ENCODE measurements around the gene DDX1. TPM values are rescaled to one million over a fixed set of nuclear protein-coding genes. Genes with fewer than 3 reads are reported as not detected.

The DDX1 gene
- total RNA-seq, 3 donors from 2014 or later = 70.7 to 96.7 (median 72.4) TPM

GRCh38 chr2:15596350-15596749 is 4.7 kb downstream of the DDX1 start:
- Histone ChIP-seq H3K36me3 (ENCODE audit: low read depth) (peaks cover 11% of the 10 kb centered on the region), H3K9me3 (no peaks in the 10 kb centered on the region), H3K4me3 (no peak overlapping the region), H3K4me1 (ENCODE audit: low read depth) (peaks cover 10% of the 10 kb centered on the region)
- no peak for TF ChIP-seq CTCF (IDR thresholded peaks at IDR 0.05)
- DNase-seq (no peak), ATAC-seq (no peak)
- intact Hi-C loops (cut with DNase I, micrococcal nuclease) = no loop called here

GRCh38 chr2:15596968-15597367 is 5.3 kb downstream of the DDX1 start:
- ATAC-seq = no peak

GRCh38 chr2:15599994-15600393 is 8.3 kb downstream of the DDX1 start:
- Histone ChIP-seq H3K4me3 (no peak overlapping the region), H3K4me1 (ENCODE audit: low read depth) (no peaks in the 10 kb centered on the region), H3K9me3 (no peaks in the 10 kb centered on the region), H3K36me3 (ENCODE audit: low read depth) (peaks cover 26% of the 10 kb centered on the region)
- TF ChIP-seq CTCF (IDR thresholded peaks at IDR 0.05) = no peak
- intact Hi-C loops (cut with DNase I, micrococcal nuclease) = no loop called here
- no peak for DNase-seq
- no peak for ATAC-seq

More at GRCh38 chr2:15596968-15597367, 5.3 kb downstream of the DDX1 start:
- no peak for DNase-seq
- Histone ChIP-seq H3K4me1 (ENCODE audit: low read depth) (peaks cover 10% of the 10 kb centered on the region), H3K9me3 (no peaks in the 10 kb centered on the region), H3K36me3 (ENCODE audit: low read depth) (peaks cover 13% of the 10 kb centered on the region), H3K4me3 (no peak overlapping the region)
- no peak for TF ChIP-seq CTCF (IDR thresholded peaks at IDR 0.05)
- intact Hi-C loops (cut with DNase I, micrococcal nuclease) = no loop called here

GRCh38 chr2:15601681-15602080 is 10.0 kb downstream of the DDX1 start:
- H3K4me1 ChIP-seq (ENCODE audit: low read depth) = no peaks in the 10 kb centered on the region
- no peaks in the 10 kb centered on the region for H3K9me3 ChIP-seq
- ATAC-seq = no peak
- no peak overlapping the region for H3K4me3 ChIP-seq
- intact Hi-C loops (cut with DNase I, micrococcal nuclease) = no loop called here
- DNase-seq = no peak
- TF ChIP-seq CTCF (IDR thresholded peaks at IDR 0.05) = no peak
- peaks cover 42% of the 10 kb centered on the region for H3K36me3 ChIP-seq (ENCODE audit: low read depth)

- no peak for ATAC-seq
- no peak for DNase-seq
- peaks cover 47% of the 10 kb centered on the region for H3K36me3 ChIP-seq (ENCODE audit: low read depth)
These were observed 10.7 kb downstream of the DDX1 start for GRCh38 chr2:15602393-15602792.

More at GRCh38 chr2:15602393-15602792, 10.7 kb downstream of the DDX1 start:
- Histone ChIP-seq H3K9me3 (no peaks in the 10 kb centered on the region), H3K4me3 (no peak overlapping the region), H3K4me1 (ENCODE audit: low read depth) (no peaks in the 10 kb centered on the region)
- no peak for TF ChIP-seq CTCF (IDR thresholded peaks at IDR 0.05)
- intact Hi-C loops (cut with DNase I, micrococcal nuclease) = no loop called here

All from mucosa of descending colon (tissue), 3 donors.